Fibroblast of pulmonary artery (primary cell): ENCODE data around the gene SLC39A6.
A peak's percentile ranks its signal among the peaks of the same experiment; 100 is the strongest.
"Not testable (repeated sequence)": the region's sequence is repeated elsewhere in the genome, so short reads cannot be mapped to it uniquely, and the experiment has no call there.

ENCODE experiments used
- DNase-seq: peaks from one replicate; pipeline ENCODE4 v3.0.0-alpha.2; 2010; ENCODE audit warnings: low read depth
- H3K4me3 ChIP-seq: replicated peaks from 2 replicates; pipeline ENCODE4 v1.5.1; 2011; ENCODE audit warnings: low read depth, mild to moderate bottlenecking, control low read depth, low read length, moderate library complexity
- CTCF ChIP-seq: IDR thresholded peaks from 2 replicates; pipeline ENCODE4 v1.5.1; 2011; ENCODE audit warnings: mild to moderate bottlenecking, control low read depth, low read length, inconsistent platforms; ENCODE audit errors: missing control alignments

Gene SLC39A6

GRCh38 chr18:36074435-36074834 lies 54.7 kb downstream of the SLC39A6 start:
- no peak for TF ChIP-seq CTCF
- no peak overlapping the region for H3K4me3 ChIP-seq
- no peak for DNase-seq

- no peak for TF ChIP-seq CTCF
- DNase-seq, result no peak
- H3K4me3 ChIP-seq, result no peak overlapping the region
These were observed 55.5 kb downstream of the SLC39A6 start for GRCh38 chr18:36073676-36074075.

- not testable (repeated sequence) for DNase-seq, H3K4me3 ChIP-seq
These were observed 56.7 kb downstream of the SLC39A6 start for GRCh38 chr18:36072406-36072805.

GRCh38 chr18:36067055-36067957 lies 61.8 kb downstream of the SLC39A6 start, which contains the start of gene RPRD1A:
Gene RPRD1A, minus strand, starts transcription at chr18:36067559. Its CDS starts 155 bp downstream, at chr18:36067404.
- H3K4me3 ChIP-seq, result peak within 1 kb of the TSS; percentile 72
- peak; percentile 95 for DNase-seq
- TF ChIP-seq CTCF, result no peak

- DNase-seq, result peak; percentile 23
- H3K4me3 ChIP-seq, result peak overlapping the region; percentile 72
- TF ChIP-seq CTCF, result no peak
These were observed 62.5 kb downstream of the SLC39A6 start for GRCh38 chr18:36066686-36067054.

- TF ChIP-seq CTCF, result no peak
- peak overlapping the region; percentile 72 for H3K4me3 ChIP-seq
- peak; percentile 53 for DNase-seq
These were observed 63.1 kb downstream of the SLC39A6 start for GRCh38 chr18:36066001-36066400.

GRCh38 chr18:36064809-36065079 lies 64.4 kb downstream of the SLC39A6 start:
- not testable (repeated sequence) for DNase-seq, H3K4me3 ChIP-seq
